ENCODE measurements around the gene PHF11.

The PHF11 gene

GRCh38 chr13:49454388-49455006 lies 41.3 kb upstream of the PHF11 start:
- H3K4me3 ChIP-seq (ENCODE audit: control insufficient read depth, low read depth, low read length) = no peak overlapping the region

GRCh38 chr13:49455007-49455398 lies 40.8 kb upstream of the PHF11 start:
- no peak overlapping the region for H3K4me3 ChIP-seq (ENCODE audit: control insufficient read depth, low read depth, low read length)
- TF ChIP-seq, protein P1, sequence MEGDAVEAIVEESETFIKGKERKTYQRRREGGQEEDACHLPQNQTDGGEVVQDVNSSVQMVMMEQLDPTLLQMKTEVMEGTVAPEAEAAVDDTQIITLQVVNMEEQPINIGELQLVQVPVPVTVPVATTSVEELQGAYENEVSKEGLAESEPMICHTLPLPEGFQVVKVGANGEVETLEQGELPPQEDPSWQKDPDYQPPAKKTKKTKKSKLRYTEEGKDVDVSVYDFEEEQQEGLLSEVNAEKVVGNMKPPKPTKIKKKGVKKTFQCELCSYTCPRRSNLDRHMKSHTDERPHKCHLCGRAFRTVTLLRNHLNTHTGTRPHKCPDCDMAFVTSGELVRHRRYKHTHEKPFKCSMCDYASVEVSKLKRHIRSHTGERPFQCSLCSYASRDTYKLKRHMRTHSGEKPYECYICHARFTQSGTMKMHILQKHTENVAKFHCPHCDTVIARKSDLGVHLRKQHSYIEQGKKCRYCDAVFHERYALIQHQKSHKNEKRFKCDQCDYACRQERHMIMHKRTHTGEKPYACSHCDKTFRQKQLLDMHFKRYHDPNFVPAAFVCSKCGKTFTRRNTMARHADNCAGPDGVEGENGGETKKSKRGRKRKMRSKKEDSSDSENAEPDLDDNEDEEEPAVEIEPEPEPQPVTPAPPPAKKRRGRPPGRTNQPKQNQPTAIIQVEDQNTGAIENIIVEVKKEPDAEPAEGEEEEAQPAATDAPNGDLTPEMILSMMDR (IDR thresholded peaks at IDR 0.05; ENCODE audit: control insufficient read depth, insufficient read depth, low read depth, low read length, missing control alignments) = no peak
- no peak for DNase-seq (ENCODE audit: low read depth)

More at GRCh38 chr13:49454388-49455006, 41.3 kb upstream of the PHF11 start:
- TF ChIP-seq, protein P1 (IDR thresholded peaks at IDR 0.05; ENCODE audit: control insufficient read depth, insufficient read depth, low read depth, low read length, missing control alignments) = no peak
- no peak for DNase-seq (ENCODE audit: low read depth)

DNA sequence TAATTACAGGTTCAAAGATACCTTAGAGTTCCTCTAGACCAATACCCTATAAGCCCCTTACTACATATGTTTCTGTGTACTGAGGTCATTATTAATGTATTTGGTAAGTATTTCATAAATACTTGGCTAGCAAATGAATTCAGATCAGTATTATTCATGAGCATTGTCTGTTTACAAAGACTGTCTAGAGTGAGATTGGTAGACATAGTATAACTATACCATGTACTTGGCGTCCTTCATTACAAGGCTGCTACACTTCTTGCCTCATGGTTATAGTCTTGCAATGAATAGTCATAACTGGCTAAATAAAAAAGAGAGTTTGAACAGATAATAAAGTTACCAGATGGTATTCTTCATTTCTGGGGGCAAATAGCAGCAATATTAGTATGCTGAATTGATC lies 39.6 kb upstream of the PHF11 start:
- TF ChIP-seq, protein P1 (IDR thresholded peaks at IDR 0.05; ENCODE audit: control insufficient read depth, insufficient read depth, low read depth, low read length, missing control alignments) = no peak

GRCh38 chr13:49457221-49457620 lies 38.5 kb upstream of the PHF11 start:
- no peak for DNase-seq (ENCODE audit: low read depth)
- no peak overlapping the region for H3K4me3 ChIP-seq (ENCODE audit: control insufficient read depth, low read depth, low read length)
- TF ChIP-seq, protein P1 (IDR thresholded peaks at IDR 0.05; ENCODE audit: control insufficient read depth, insufficient read depth, low read depth, low read length, missing control alignments) = no peak

More for the DNA sequence above, 39.6 kb upstream of the PHF11 start:
- no peak for DNase-seq (ENCODE audit: low read depth)
- H3K4me3 ChIP-seq (ENCODE audit: control insufficient read depth, low read depth, low read length) = no peak overlapping the region

DNA sequence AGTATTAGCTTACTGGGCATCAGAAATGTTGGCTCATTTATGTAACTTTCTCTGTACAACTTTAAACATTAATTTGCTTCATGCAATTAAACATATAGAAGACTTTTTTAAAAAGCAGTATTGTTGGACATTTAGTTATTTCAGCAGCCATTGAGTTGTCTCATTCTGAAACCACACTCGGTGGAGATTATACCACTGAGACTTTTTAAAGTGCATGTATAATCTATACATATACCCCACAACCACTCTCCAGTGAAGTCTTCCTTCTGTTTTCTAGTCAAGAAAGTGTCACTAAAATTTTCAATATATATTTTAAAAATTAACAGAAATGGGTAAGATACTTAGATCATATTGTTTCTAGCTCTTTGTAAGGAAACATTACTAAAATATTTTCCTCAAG lies 36.2 kb upstream of the PHF11 start:
- TF ChIP-seq, protein P1 (IDR thresholded peaks at IDR 0.05; ENCODE audit: control insufficient read depth, insufficient read depth, low read depth, low read length, missing control alignments) = no peak
- no peak for DNase-seq (ENCODE audit: low read depth)
- H3K4me3 ChIP-seq (ENCODE audit: control insufficient read depth, low read depth, low read length) = no peak overlapping the region

DNA sequence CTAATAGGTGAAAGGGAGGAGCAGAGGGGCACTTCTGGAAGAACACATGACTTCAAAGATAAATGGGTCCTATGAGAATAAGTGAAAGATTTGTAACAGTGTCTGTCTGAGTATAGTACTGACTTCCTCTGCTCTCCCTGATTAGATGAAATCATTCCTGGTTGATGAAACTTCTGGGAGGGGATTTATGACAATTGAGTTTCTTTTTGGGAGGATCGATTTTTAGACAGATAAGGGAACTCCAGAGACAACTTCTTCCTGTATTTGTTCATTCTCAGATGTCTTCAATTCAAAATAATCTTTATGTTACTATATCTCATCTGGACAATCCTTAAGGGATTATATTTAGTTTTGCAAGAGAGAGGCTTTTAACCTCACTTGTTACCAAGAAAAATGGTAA lies 31.7 kb upstream of the PHF11 start:
- H3K4me3 ChIP-seq (ENCODE audit: control insufficient read depth, low read depth, low read length) = no peak overlapping the region
- TF ChIP-seq, protein P1 (IDR thresholded peaks at IDR 0.05; ENCODE audit: control insufficient read depth, insufficient read depth, low read depth, low read length, missing control alignments) = no peak
- DNase-seq (ENCODE audit: low read depth) = no peak
